H1 (cell line): ENCODE results near the gene DHX36. TPM values are rescaled to one million over a fixed set of nuclear protein-coding genes. Genes with fewer than 3 reads are reported as not detected.

Experiments
- KDM1A ChIP-seq: fragments of 200-600, 300-600 bp; sonication (generic); IDR thresholded peaks from 2 replicates; pipeline ENCODE4 v1.7.1; 2016; ENCODE audit warnings: mild to moderate bottlenecking, low read length, borderline replicate concordance
- POLR2A ChIP-seq, 2 experiments: IDR thresholded peaks; 1 replicate in 1 of 2; 2 replicates in 1 of 2; pipeline ENCODE4 v1.6.1; 2011; ENCODE audit warnings: low read depth in 2 of 2, low read length in 2 of 2, mild to moderate bottlenecking in 2 of 2; ENCODE audit errors: control extremely low read depth in 1 of 2
- RFX5 ChIP-seq: IDR thresholded peaks from 2 replicates; pipeline ENCODE4 v1.6.1; 2011; ENCODE audit warnings: low read depth, low read length, improper control_type of control experiment, borderline replicate concordance
- SP2 ChIP-seq: IDR thresholded peaks from 2 replicates; pipeline ENCODE4 v1.6.1; 2012; ENCODE audit warnings: mild to moderate bottlenecking, low read length, inconsistent platforms
- polyA plus RNA-seq, 7 experiments: library from polyadenylated mRNA; depleted of rRNA in 3 of 7; stranded (reverse) in 5 of 7; unstranded in 2 of 7; fragments of >200 nt in 5 of 7; fragments of 200-250 nt in 2 of 7; gene quantifications; 1 replicate in 5 of 7; 2 replicates in 1 of 7; 4 replicates in 1 of 7; pipeline versions ENCODE4 v1.2.1 to v1.2.3, GENCODE V29; 2011 to 2013; ENCODE audit warnings: missing spikeins in 2 of 7, mixed read lengths in 2 of 7
- total RNA-seq: library from RNA; stranded (reverse); fragmentation: NEBNext Ultra II Directional; extraction: Animal tissue kit (Norgen Biotek cat#: 25700); gene quantifications from 2 replicates; pipeline ENCODE4 v1.2.1, GENCODE V29; 2021
- TF ChIP-seq, protein P1 (sequence below): fragments of 300-600 bp; sonication (generic); IDR thresholded peaks from 2 replicates; pipeline ENCODE4 v1.7.1; 2012; ENCODE audit warnings: low read length, moderate library complexity, mild to moderate bottlenecking, inconsistent platforms; ENCODE audit not compliant: insufficient replicate concordance
- TF ChIP-seq, protein P2 (sequence below): IDR thresholded peaks from 2 replicates; pipeline ENCODE4 v1.6.1; 2012; ENCODE audit warnings: inconsistent platforms

The DHX36 gene
- total and polyA plus RNA-seq, 2 of the 8 experiments (the other 6 are each of a cell fraction or from before 2014, with no cell fraction given) = 44.9 to 131 TPM

DNA sequence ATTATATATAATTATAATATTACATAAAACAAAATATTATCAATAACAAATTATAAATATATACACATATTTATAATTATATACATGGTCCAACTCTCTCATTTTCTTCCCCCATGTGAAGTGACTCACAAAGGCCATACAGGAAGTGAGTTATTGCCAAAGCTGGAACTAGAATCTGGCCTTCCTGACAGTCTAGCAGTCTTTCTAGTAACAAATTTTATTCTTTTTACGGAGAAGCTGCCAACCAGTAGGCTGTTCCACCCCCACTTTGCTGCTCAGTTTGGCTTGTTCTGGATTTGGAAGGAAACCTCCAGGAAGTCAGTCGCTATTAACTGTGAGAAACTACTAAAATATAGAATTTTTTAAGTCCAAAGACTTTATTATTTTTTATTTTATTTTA is 79.6 kb downstream of the DHX36 start (continued):
- TF ChIP-seq, protein P1, sequence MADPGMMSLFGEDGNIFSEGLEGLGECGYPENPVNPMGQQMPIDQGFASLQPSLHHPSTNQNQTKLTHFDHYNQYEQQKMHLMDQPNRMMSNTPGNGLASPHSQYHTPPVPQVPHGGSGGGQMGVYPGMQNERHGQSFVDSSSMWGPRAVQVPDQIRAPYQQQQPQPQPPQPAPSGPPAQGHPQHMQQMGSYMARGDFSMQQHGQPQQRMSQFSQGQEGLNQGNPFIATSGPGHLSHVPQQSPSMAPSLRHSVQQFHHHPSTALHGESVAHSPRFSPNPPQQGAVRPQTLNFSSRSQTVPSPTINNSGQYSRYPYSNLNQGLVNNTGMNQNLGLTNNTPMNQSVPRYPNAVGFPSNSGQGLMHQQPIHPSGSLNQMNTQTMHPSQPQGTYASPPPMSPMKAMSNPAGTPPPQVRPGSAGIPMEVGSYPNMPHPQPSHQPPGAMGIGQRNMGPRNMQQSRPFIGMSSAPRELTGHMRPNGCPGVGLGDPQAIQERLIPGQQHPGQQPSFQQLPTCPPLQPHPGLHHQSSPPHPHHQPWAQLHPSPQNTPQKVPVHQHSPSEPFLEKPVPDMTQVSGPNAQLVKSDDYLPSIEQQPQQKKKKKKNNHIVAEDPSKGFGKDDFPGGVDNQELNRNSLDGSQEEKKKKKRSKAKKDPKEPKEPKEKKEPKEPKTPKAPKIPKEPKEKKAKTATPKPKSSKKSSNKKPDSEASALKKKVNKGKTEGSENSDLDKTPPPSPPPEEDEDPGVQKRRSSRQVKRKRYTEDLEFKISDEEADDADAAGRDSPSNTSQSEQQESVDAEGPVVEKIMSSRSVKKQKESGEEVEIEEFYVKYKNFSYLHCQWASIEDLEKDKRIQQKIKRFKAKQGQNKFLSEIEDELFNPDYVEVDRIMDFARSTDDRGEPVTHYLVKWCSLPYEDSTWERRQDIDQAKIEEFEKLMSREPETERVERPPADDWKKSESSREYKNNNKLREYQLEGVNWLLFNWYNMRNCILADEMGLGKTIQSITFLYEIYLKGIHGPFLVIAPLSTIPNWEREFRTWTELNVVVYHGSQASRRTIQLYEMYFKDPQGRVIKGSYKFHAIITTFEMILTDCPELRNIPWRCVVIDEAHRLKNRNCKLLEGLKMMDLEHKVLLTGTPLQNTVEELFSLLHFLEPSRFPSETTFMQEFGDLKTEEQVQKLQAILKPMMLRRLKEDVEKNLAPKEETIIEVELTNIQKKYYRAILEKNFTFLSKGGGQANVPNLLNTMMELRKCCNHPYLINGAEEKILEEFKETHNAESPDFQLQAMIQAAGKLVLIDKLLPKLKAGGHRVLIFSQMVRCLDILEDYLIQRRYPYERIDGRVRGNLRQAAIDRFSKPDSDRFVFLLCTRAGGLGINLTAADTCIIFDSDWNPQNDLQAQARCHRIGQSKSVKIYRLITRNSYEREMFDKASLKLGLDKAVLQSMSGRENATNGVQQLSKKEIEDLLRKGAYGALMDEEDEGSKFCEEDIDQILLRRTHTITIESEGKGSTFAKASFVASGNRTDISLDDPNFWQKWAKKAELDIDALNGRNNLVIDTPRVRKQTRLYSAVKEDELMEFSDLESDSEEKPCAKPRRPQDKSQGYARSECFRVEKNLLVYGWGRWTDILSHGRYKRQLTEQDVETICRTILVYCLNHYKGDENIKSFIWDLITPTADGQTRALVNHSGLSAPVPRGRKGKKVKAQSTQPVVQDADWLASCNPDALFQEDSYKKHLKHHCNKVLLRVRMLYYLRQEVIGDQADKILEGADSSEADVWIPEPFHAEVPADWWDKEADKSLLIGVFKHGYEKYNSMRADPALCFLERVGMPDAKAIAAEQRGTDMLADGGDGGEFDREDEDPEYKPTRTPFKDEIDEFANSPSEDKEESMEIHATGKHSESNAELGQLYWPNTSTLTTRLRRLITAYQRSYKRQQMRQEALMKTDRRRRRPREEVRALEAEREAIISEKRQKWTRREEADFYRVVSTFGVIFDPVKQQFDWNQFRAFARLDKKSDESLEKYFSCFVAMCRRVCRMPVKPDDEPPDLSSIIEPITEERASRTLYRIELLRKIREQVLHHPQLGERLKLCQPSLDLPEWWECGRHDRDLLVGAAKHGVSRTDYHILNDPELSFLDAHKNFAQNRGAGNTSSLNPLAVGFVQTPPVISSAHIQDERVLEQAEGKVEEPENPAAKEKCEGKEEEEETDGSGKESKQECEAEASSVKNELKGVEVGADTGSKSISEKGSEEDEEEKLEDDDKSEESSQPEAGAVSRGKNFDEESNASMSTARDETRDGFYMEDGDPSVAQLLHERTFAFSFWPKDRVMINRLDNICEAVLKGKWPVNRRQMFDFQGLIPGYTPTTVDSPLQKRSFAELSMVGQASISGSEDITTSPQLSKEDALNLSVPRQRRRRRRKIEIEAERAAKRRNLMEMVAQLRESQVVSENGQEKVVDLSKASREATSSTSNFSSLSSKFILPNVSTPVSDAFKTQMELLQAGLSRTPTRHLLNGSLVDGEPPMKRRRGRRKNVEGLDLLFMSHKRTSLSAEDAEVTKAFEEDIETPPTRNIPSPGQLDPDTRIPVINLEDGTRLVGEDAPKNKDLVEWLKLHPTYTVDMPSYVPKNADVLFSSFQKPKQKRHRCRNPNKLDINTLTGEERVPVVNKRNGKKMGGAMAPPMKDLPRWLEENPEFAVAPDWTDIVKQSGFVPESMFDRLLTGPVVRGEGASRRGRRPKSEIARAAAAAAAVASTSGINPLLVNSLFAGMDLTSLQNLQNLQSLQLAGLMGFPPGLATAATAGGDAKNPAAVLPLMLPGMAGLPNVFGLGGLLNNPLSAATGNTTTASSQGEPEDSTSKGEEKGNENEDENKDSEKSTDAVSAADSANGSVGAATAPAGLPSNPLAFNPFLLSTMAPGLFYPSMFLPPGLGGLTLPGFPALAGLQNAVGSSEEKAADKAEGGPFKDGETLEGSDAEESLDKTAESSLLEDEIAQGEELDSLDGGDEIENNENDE = no peak
- TF ChIP-seq POLR2A (IDR thresholded peaks at IDR 0.05; ENCODE audit: control extremely low read depth in 1 of 2, low read depth in 2 of 2, low read length in 2 of 2) = no peak
- no peak for TF ChIP-seq KDM1A
- TF ChIP-seq SP2 = no peak
- TF ChIP-seq, protein P2, sequence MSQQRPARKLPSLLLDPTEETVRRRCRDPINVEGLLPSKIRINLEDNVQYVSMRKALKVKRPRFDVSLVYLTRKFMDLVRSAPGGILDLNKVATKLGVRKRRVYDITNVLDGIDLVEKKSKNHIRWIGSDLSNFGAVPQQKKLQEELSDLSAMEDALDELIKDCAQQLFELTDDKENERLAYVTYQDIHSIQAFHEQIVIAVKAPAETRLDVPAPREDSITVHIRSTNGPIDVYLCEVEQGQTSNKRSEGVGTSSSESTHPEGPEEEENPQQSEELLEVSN = no peak
- TF ChIP-seq RFX5 = no peak
